HG02763 (cell line): ENCODE measurements around the gene YWHAQ.
A peak's percentile ranks its signal among the peaks of the same experiment; 100 is the strongest.
"Not testable (repeated sequence)": the region's sequence is repeated elsewhere in the genome, so short reads cannot be mapped to it uniquely, and the experiment has no call there.

ENCODE experiments used
- ATAC-seq: cut with Tn5 transposase; IDR thresholded peaks from one replicate; pipeline ENCODE4 v1.9.1; 2021; ENCODE audit warnings: mild to moderate bottlenecking, moderate library complexity; ENCODE audit not compliant: unreplicated experiment

The YWHAQ gene

GRCh38 chr2:9595256-9595655, 35.5 kb downstream of the YWHAQ start:
- not testable (repeated sequence) for ATAC-seq

GRCh38 chr2:9594366-9595054, 36.3 kb downstream of the YWHAQ start:
- no peak for ATAC-seq

GRCh38 chr2:9593925-9594324, 36.9 kb downstream of the YWHAQ start:
- no peak for ATAC-seq

- ATAC-seq, result no peak
Measured at GRCh38 chr2:9592699-9593098, 38.1 kb downstream of the YWHAQ start.

- ATAC-seq, result no peak
Measured at GRCh38 chr2:9590641-9591040, 40.2 kb downstream of the YWHAQ start.

GRCh38 chr2:9586465-9586864, 44.3 kb downstream of the YWHAQ start:
- ATAC-seq, result no peak

- no peak for ATAC-seq
Measured at GRCh38 chr2:9585486-9585885, 45.3 kb downstream of the YWHAQ start.

GRCh38 chr2:9584902-9585301, 45.9 kb downstream of the YWHAQ start:
- ATAC-seq, result not testable (repeated sequence)

- ATAC-seq, result no peak
Measured at GRCh38 chr2:9582624-9583023, 48.2 kb downstream of the YWHAQ start.

- ATAC-seq, result no peak
Measured at GRCh38 chr2:9578467-9579235, 52.1 kb downstream of the YWHAQ start.

- ATAC-seq, result no peak
Measured at GRCh38 chr2:9574331-9574730, 56.5 kb downstream of the YWHAQ start.

- ATAC-seq, result no peak
Measured at GRCh38 chr2:9573840-9574239, 57.0 kb downstream of the YWHAQ start.

- ATAC-seq, result no peak
Measured at GRCh38 chr2:9573013-9573720, 57.6 kb downstream of the YWHAQ start.

GRCh38 chr2:9570182-9571060, 60.4 kb downstream of the YWHAQ start:
- ATAC-seq, result no peak

GRCh38 chr2:9565436-9566153, 65.2 kb downstream of the YWHAQ start:
- ATAC-seq, result no peak

- no peak for ATAC-seq
Measured at GRCh38 chr2:9560628-9561027, 70.2 kb downstream of the YWHAQ start.

- ATAC-seq, result no peak
Measured at GRCh38 chr2:9558948-9559381, 71.8 kb downstream of the YWHAQ start.

- peak; percentile 11 for ATAC-seq
Measured at GRCh38 chr2:9556121-9556743, 74.6 kb downstream of the YWHAQ start.

- ATAC-seq, result peak; percentile 87
Measured at GRCh38 chr2:9555297-9556120, 75.3 kb downstream of the YWHAQ start, which contains the start of gene ADAM17. Gene ADAM17 (minus strand): TSS chr2:9555830. CDS start chr2:9555605, 225 bp downstream.
